GM21825 (cell line): Measurements from ENCODE around the gene TTC34.

ENCODE experiments used
- ATAC-seq: cut with Tn5 transposase; IDR thresholded peaks from one replicate; pipeline ENCODE4 v1.9.1; 2021; ENCODE audit warnings: mild to moderate bottlenecking, moderate library complexity; ENCODE audit not compliant: unreplicated experiment

The TTC34 gene

DNA sequence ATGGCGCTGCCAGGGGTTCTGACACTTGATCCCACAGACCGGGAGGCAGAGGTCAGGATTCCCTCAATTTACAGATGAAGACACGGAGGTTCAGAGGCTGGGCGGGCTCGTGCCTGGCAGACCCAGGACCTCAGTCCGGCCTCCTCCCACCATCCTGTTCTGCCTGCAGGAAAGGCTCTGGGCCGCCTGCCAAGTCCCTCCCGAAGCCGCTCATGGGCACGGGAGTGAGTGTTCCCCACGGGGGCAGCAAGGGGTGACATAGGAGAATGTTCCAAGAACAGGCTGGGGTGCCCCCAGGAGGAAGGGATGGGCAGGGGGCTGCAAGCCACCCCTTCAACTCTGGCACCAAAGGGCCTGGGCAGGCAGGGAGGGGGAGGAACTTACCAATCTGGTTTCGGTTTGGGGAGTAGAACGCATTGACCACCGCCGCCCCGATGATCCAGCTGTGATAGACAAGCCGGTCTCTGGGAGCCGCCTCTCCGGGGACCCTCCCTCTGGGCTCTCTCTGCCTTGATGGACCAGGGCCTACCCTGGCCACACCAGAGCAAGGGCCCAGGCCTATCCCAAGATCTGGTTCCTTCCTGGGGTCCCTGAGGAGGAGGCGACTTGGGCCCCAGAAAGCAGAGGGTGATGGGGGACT is 207.4 kb downstream of the TTC34 start:
- ATAC-seq = no peak

DNA sequence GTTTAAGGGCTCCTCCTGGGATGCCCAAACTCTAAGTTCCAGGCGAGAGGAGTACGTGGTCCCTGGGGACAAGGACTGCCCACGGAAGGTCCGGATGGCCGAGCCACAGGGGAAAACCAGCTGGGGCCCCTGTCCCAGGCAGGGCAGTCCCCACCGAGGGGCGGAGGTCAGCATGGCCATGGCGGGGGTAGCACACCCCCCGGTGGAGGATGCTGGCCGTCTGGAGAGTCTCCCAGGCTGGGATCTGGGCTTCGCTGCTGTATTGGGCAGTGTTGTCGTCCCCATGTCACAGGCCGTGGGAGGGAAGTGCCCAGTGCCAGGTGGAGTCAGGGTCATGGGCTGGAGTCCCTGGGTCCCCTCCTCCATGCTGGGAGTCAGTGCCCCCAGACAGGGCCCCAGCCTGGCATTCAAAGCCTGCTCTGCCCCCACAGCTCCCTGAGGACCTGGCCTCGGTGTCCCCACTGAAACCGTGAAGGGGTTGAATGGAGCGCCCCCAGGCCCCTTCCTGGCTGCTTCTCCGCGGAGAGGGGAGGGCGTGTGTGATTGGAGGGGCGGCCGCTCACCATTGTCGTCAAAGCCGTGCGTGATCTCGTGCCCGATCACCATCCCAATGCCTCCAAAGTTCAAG is 208.1 kb downstream of the TTC34 start:
- ATAC-seq = no peak

DNA sequence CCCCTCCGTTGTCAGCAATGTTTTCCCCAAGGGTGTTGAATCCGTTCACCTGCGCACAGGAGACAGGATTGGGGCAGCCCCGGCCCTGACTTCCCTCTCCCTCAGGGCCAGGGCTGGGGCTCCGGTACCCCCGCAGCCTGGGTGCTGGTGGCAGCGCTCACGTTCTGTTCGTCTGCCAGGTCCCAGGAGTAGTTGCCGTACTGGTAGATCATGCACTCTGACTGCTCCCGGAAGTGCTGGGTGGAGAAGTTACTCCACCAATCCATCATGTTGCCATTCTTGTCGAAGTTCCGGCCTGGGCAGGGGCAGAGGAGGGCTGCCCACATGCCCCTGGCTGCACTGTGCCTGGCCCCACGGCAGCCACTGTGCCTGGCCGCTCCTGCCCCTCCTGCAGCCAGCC is 208.8 kb downstream of the TTC34 start:
- no peak for ATAC-seq

DNA sequence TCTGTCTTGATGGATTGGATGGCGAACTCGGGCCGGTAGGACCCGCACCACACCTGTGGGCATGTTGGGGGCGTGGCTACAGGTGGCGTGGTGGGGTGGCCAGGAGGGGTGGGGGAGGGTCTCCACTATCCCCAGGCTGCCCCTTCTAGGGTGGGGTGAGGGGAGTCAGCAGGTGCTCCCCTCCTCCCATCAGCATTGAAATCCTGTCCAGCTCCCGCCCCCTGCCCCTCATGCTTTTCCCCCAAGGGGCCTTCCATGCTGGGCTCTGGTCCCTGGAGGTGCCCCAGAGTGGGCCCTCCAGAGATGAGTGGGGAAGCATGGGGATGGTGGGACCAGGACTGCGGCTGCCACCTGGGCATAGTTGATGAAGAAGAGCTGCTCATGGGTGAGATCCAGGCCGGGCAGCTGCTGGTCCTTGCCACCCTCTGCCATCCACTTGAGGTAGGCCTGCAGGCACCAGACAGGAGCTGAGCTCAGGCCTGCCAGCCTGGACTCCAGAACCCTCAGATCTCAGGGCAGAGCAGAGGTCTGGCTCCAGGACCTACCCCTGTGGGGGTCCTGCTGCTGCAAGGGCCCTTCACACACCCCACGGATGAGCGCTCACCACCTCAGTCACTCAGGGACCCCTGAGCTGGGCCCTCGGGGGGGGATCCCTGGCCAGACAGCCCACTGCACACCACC is 209.8 kb downstream of the TTC34 start:
- ATAC-seq = no peak

DNA sequence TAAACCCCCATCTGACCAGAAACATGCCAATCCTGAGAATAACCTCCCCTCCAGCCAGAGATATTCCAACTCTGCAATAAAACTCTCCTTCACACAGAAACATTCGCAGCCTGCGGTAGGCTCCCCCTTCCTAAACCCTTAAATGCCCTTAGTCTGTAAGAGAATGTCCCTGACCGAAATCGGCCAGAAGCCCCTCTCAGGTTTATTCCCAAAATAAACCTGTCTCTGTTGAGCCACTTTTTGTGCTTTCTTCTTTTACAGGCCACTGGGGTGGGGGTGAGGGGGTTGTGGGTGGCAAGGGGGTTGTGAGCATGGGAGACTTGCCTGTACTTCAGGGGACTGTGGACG is 210.3 kb downstream of the TTC34 start:
- ATAC-seq = no peak

DNA sequence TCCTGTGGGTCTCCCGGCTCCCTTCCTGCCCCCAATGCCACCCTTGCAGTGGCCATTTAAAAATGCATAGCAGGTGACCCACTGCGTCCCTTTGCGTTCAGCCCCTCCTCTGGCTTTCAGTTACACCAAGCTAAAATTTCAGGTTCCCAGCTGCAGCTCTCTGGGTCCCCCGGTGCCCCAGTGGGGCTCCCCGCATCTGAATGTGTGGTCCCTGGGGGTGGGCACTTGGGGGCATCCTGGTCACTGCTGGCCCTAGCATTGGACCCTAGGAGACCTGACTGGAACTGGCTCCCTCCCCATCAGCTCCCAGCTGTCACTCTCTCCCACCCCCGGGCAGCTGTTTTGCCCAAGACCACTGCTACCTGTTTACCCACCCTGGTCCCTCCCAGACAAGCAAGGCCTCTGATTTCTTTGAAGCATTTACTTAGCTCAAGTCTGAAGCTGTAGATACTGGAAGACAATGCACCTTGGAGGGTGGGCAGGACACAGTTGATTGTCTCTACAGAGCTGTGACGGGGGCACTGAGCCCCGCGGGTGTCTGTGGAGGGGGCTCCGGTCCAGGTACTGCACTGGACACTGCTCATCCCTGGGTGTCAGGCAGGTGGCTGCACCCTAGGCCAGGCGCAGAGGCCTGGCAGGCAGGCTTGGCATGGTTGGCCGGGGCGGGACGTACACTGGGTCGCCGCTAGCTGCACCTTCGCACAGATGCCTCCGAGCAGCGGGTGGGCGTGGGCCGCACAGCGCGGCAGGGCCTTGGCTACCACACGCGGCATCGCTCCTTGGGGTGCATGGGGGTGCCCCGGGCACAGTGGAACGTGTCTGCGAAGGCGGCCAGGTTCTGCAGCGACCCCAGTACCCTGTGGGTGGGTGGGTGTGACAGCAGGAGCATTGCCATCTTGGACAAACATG is 211.0 kb downstream of the TTC34 start:
- no peak for ATAC-seq

DNA sequence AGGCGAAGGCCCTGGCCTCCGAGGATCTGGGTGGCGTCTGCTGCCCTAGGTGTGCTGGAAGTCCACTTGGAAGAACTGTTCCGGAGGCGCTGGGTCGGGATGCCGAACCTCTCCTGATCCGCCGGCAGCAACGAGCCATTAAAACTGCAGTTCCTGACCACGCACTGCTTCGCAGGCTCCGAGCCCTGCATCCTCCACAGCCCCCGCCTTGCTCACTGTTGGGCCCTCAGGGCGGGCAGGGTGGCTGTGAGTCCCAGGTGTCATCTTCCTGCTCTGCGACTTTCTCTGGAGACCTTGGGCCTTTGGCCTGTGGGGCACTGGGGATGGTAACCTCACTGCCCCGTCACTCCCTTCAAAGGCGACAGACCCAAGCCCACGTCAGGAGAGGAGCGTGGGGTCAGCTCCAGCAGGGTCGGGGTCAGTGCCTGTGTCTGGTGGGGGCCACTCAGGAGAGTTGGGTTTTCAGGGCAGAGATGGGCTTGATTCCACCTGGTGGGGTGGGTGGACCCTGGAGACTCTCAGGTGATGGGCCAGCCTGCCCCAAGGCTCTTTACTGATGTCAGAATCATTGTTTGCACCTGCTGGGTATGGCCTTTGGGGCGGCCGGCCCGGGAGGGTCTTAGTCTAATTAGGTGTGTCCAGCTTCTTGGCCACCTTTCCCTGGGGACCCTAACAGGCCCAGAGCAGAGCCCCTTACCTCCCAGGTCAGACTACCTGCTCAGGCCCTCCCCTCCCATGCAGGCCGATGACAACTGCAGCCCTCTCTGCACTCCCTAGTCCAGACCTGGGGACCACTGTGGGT is 211.9 kb downstream of the TTC34 start:
- no peak for ATAC-seq

DNA sequence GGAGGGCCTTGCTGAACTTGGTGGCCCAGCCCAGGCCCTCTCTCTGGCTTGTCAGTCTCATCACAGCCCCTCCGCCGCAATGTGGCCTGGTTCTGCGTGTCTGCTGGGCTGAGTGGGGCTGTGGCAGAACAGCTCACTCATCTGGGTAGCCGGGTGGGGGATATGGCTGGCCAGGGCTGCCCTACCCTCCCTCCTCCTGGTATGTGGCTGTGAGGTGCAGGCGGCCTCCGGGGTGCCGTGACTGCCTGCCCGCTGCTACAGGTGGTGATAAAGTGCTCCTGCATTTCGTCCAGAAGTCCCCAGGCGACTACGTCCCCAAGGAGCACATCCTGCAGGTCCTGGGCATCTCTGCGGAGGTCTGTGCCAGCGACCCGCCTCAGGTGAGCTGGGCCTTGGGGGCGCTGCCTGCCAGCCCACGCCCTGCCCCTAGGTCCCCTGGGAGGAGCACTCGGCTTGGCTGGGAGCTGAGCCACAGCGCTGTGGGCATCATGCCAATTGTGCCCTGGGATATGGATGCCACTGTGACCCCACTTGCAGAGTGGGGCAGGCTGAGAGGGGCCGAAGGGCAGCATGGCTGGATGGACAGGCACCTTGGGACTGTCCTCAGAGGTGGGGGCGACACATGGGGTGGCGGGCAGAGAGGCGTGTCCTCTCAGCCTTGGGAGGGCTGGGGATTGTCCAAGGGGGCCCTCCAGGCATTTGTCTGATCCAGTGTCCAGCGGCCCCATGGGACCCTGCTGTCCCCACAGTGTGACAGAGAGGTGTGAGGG is 212.6 kb downstream of the TTC34 start:
- ATAC-seq = no peak

DNA sequence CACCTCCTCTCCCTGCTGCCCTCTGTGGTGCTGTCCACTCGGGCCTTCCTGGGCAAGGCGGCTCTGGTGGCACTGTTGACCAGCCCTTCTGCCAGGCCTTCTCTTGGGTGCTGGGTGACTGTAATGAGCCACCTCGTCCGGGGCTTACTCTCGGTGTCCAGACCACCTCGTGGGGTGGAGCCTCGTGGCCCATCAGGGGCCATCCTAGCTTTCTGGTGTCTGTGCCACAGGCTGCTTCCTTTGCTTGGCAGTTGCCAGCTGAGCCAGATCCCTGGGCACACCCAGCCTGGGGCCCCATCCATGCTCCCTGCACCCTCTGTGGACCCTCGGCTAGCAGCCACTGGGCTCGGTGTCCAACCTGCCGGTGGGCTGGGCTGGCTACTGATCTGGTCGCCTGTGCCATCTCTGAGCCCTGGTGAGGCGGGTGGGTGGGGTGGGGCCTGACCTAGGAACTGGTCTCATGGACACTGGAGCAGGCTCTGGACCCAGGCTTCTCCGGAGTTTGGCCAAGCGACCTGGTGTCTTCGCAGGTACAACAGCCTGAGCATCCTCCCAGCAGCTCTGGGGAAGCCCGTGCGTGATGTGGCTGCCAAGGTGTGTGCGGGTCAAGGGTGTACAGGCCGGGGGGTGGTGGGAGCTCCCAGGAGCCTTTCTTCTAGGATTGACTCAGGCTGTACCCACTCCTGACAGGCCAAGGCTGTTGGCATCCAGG is 213.5 kb downstream of the TTC34 start:
- no peak for ATAC-seq

DNA sequence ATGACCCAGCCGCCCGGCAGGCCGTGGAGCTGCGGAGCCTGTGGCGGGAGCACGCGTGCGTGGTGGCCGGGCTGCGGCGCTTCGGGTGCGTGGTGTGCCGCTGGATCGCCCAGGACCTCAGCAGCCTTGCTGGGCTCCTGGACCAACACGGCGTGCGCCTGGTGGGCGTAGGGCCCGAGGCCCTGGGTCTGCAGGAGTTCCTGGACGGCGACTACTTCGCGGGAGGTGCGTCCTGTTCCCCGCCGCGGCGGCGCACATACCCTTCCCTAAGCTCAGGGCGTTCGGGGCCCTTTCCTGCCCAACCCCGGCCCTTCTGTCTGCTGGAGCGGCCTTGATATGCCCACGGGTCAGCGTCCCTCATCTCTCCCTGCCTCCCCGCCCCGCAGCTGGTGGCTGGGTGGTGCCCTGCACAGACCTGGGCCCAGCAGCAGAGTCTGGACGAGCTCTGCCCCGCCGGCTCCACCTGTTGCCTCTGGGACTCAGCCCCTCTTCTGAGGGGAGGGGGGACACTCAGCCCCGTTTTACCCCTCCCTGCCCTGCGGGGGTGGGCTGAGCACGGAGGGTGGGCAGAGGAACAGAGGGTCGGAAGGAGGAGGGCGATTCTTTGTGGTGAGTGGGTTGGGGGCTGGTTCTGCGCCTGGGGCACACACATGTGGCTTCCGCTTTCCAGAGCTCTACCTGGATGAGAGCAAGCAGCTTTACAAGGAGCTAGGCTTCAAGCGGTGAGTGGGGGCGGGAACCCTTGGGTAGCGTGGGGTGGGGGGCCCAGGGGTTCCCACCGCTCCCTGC is 214.2 kb downstream of the TTC34 start:
- ATAC-seq = no peak

DNA sequence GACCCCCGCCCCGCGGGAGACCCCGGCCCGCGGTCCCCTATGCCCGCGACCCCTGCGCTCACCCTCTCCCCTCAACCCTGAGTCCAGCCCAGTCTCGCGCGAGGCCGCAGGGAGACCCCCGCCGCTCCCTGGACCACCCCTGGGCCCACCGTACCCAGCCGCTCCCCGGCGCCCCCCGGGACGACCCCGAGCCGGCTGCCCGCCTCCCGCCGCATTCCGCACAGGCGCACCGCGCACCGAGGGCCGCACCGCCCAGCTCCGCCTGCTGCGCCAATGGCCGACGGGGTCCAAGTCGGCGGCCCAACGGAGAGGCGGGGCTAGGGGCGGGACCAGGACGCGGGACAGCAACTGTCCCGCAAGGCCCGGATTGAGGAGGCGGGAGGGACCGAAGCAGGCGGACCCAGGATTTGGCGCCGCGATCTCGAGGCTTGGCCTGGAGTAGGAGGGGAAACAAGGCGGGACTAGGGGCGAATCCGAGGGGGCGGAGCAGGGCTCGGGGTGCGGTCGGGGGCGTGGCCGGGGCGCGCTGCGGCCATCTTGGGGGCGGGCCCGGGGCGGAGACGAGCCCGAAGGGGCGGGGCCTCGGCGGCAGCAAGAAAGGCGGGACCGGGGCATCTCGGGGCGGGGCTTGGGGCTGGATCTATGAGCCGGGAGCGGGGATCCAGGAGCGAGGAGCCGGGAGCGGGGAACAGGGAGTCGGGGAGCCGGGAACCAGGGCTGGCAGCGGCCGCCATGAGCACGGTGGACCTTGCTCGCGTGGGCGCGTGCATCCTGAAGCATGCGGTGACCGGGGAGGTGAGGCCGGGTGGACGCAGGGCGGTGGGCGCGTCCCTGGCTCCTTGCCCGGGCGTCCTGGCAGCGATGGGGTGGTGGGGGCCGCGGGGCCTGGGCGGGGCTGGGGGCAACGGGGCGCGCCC is 215.1 kb downstream of the TTC34 start, which contains the start of gene PRXL2B:
Gene PRXL2B, plus strand, starts transcription at position 624 of the 917 bp plus-strand sequence. Its CDS starts 109 bp downstream, at position 733.
- ATAC-seq = peak; percentile 56
